Right lobe of liver (tissue), 6 donors: ENCODE data around the gene CFP. TPM values are rescaled to one million over a fixed set of nuclear protein-coding genes. Genes with fewer than 3 reads are reported as not detected.
A peak's percentile ranks its signal among the peaks of the same experiment; 100 is the strongest.

Experiments used
- ATAC-seq, 4 donors: fragments of 200-7000 bp; cut with Tn5 transposase; one replicate each; pipeline ENCODE4 v1.9.1; 2020; ENCODE audit warnings: mild to moderate bottlenecking in 4 of 4, moderate library complexity in 4 of 4
- DNase-seq, 3 donors: peaks; one replicate each; pipeline ENCODE4 v3.0.0-alpha.2; 2020
- H3K27ac ChIP-seq, 3 donors: fragments of 200-600 bp; one replicate each; pipeline ENCODE4 v1.8.0; 2022
- H3K27me3 ChIP-seq, 2 donors: fragments of 200-600 bp; one replicate each; pipeline ENCODE4 v1.8.0; 2022
- H3K36me3 ChIP-seq, 4 donors: fragments of 200-600 bp; sonication (generic) in 1 of 4; one replicate each; pipeline versions ENCODE4 v1.5.1 to v1.8.0; 2017 to 2022; ENCODE audit warnings: control low read depth in 1 of 4
- H3K4me1 ChIP-seq, 4 donors: fragments of 200-600 bp; sonication (generic) in 1 of 4; one replicate each; pipeline versions ENCODE4 v1.5.1 to v1.8.0; 2017 to 2022; ENCODE audit warnings: control low read depth in 1 of 4
- H3K4me3 ChIP-seq, 3 donors: fragments of 200-600 bp; one replicate each; pipeline ENCODE4 v1.8.0; 2022
- H3K9me3 ChIP-seq, 4 donors: fragments of 200-600 bp; sonication (generic) in 1 of 4; one replicate each; pipeline versions ENCODE4 v1.5.1 to v1.8.0; 2017 to 2022; ENCODE audit warnings: control low read depth in 1 of 4
- POLR2A ChIP-seq: fragments of 450-650 bp; IDR thresholded peaks from one replicate; pipeline ENCODE4 v1.6.1; 2017; ENCODE audit warnings: antibody characterized with exemption, mild to moderate bottlenecking
- WGBS: methylation state at CpG from one replicate; pipeline ENCODE4 v1.1.6; 2018; ENCODE audit warnings: low coverage, low lambda C conversion rate; ENCODE audit not compliant: insufficient coverage; ENCODE audit errors: missing lambda C conversion rate; 5-methylcytosine and 5-hydroxymethylcytosine counted together
- intact Hi-C, 2 donors: fragments of 100-400 bp; cut with DNase I; formaldehyde crosslinking; loops; one replicate each; pipeline versions ENCODE4 v1.11.2 to v1.14.1; 2022
- total RNA-seq, 6 experiments: library from RNA; depleted of rRNA in 2 of 6; stranded (reverse); fragments of >200 nt in 2 of 6; fragmentation: NEBNext Ultra II Directional in 3 of 6; extraction: Animal tissue kit (Norgen Biotek cat#: 25700) in 3 of 6; gene quantifications; one replicate each; pipeline versions ENCODE4 v1.1.0 to v1.2.4, GENCODE V29; 2016 to 2023
- TF ChIP-seq, protein P1 (sequence below), 4 donors: fragments of 200-600 bp in 3 of 4; fragments of 450-650 bp in 1 of 4; IDR thresholded peaks; one replicate each; pipeline versions ENCODE4 v1.5.1 to v1.8.0; 2016 to 2022; ENCODE audit warnings: antibody characterized with exemption in 4 of 4, mild to moderate bottlenecking in 2 of 4
- donor health status: DM: no; HTN: yes; CAD: no.
- donor health status: DM: no; HTN: no; CAD: no.
- donor health status: DM: no; HTN: no; CAD: no.
- donor health status: DM: no; HTN: yes; CAD: no.
- donor health status: DM: no; HTN: yes; CAD: no.

The CFP gene
- total RNA-seq, 6 experiments from 2014 or later, result 6.8 to 24.0 (median 9.8) TPM

DNA sequence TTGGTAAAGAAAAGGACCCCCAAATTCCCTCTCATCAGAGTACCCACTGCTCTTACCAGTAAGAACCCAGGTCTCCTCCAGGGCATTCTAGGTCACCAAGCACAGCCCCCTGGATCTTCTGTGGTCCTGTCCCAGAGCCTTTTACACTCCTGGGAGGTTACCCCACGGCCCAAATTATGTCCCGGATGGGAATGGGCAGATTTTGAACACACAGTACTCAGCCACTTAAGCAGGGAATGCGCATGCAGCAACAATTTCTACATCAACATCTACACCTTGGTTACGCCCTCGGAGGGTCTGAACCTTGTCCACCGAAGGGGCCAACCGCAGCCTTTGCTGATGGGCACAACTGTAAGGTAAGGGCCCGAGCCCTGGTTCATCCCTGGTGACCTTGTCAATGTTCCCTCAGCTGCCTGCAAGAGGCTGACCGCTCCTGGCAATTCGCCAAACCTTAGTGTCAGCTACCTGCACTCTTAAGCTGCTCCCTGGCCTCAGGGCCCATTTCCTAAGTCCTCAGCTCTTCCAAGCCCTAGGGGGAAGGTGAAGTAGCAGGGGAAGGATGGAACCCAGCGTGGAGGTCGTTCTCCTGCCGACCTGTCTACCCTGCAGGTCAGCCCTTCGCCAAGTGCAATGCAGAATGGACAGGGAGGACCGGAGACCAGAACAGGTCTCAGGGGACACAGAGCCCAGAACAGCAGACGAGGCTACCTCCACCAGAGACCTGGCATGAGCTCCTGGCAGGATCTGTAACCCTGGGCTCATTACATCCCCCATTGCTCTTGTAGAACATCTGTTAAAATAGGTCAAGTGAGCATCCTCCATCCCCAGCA is 41.6 kb downstream of the CFP start:
- intact Hi-C loops, result no loop called here
- Histone ChIP-seq H3K36me3 (no peaks in the 10 kb centered on the region), H3K9me3 (no peaks in the 10 kb centered on the region), H3K4me1 (no peaks in the 10 kb centered on the region), H3K27ac (no peak overlapping the region), H3K4me3 (no peak overlapping the region), H3K27me3 (no peaks in the 10 kb centered on the region)
- 54% methylated on average over 2 of the region's 16 CpGs for WGBS
- ATAC-seq (no peak), DNase-seq (no peak)
- TF ChIP-seq, protein P1, sequence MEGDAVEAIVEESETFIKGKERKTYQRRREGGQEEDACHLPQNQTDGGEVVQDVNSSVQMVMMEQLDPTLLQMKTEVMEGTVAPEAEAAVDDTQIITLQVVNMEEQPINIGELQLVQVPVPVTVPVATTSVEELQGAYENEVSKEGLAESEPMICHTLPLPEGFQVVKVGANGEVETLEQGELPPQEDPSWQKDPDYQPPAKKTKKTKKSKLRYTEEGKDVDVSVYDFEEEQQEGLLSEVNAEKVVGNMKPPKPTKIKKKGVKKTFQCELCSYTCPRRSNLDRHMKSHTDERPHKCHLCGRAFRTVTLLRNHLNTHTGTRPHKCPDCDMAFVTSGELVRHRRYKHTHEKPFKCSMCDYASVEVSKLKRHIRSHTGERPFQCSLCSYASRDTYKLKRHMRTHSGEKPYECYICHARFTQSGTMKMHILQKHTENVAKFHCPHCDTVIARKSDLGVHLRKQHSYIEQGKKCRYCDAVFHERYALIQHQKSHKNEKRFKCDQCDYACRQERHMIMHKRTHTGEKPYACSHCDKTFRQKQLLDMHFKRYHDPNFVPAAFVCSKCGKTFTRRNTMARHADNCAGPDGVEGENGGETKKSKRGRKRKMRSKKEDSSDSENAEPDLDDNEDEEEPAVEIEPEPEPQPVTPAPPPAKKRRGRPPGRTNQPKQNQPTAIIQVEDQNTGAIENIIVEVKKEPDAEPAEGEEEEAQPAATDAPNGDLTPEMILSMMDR (IDR thresholded peaks at IDR 0.05), result no peak
- TF ChIP-seq POLR2A, result no peak

DNA sequence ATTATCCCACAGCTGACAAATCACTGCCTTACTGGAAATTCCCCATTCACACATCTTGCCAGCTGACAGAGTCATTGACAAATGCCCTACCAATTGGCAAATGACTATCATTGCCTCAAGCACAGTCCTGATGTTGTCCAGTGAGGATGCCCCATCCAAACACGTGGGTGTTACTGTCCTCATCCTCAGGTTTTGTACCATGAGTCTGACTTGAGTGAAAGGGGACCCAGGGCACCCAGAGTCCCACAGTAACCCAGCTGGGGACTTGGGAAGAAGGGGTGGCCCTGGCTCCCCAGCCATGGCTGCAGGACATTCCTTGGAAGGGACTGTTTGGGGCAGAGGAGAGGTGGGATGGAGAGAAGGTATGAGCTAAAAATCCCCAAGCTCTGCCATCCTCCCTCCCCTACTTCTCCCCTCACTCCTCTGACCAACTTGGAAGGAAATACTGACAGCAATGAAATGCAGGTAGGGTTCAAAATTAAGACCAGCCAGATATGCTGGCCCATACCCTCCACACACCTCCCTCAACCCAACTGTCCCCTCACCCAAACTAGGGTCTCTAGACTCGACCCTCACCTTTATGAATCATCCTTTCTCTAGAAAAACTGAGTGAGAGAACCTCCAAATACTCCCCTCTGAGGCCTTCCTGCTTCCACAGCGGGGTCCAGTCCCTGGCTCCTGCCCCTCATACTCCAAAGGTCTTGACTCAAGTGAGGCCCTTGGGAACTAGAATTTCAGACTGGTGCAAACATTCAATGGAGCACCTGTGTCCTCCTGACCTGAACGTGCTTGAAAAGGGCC is 42.4 kb downstream of the CFP start:
- H3K4me1 ChIP-seq, result no peaks in the 10 kb centered on the region
- H3K4me3 ChIP-seq, result no peak overlapping the region
- 35% methylated on average over 4 of the region's 4 CpGs for WGBS
- TF ChIP-seq, protein P1 (IDR thresholded peaks at IDR 0.05), result no peak
- TF ChIP-seq POLR2A, result no peak
- H3K36me3 ChIP-seq, result no peaks in the 10 kb centered on the region
- no peak for DNase-seq
- peak in 2 of 4 donors; percentile 19 to 50 for ATAC-seq
- intact Hi-C loops, result no loop called here
- H3K9me3 ChIP-seq, result no peaks in the 10 kb centered on the region
- no peaks in the 10 kb centered on the region for H3K27me3 ChIP-seq
- H3K27ac ChIP-seq, result no peak overlapping the region

DNA sequence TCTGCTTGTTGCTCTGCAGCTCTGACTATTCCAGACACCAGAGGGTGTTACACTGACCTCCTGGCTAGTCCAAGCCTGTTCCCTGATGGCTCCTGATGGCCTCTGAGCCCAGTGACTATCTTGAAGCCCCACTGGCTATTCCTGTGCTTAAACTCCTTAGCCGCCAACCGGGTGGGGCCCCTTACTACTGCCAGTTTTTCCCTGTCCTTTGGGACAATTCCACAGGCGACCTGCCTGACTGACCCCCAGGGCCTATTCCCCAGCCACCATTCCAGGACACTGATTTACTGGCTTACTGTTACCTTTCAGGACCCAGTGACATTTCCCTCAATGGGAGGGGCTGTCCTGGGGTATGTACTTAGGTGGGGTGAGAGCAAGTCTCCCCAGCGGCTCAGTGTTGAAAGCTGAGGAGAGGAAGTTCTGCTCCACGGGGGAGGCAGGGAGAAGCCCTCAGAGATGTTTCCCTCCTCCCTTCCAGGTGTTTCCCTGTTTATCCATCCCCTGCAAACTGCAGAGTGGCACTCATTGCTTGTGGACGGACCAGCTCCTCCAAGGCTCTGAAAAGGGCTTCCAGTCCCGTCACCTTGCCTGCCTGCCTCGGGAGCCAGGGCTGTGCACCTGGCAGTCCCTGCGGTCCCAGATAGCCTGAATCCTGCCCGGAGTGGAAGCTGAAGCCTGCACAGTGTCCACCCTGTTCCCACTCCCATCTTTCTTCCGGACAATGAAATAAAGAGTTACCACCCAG is 43.5 kb downstream of the CFP start:
- intact Hi-C loops, result no loop called here
- ATAC-seq (no peak), DNase-seq (no peak)
- H3K4me3 ChIP-seq, result no peak overlapping the region
- H3K4me1 ChIP-seq, result no peaks in the 10 kb centered on the region
- no peak overlapping the region for H3K27ac ChIP-seq
- no peaks in the 10 kb centered on the region for H3K36me3 ChIP-seq
- H3K27me3 ChIP-seq, result peaks cover 0 to 7% of the 10 kb centered on the region in 2 donors
- TF ChIP-seq POLR2A, result no peak
- TF ChIP-seq, protein P1 (IDR thresholded peaks at IDR 0.05), result no peak
- WGBS, result 55% methylated on average over 5 of the region's 11 CpGs
- H3K9me3 ChIP-seq, result no peaks in the 10 kb centered on the region

DNA sequence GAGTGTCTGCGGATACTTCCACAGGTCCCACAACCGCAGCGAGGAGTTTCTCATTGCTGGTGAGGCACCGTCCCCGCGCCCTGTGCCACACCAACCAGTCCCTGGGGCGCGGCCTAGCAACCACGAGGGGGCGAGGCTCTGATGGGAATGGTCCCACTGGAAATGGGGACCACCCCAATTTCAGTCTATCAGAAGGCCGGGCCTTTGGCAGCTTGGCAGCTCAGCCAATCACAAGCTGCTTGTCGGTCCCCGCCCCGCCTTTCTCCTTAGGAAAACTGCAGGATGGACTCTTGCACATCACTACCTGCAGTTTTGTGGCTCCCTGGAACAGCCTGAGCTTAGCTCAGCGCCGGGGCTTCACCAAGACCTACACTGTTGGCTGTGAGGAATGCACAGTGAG is 44.5 kb downstream of the CFP start:
- H3K4me1 ChIP-seq, result no peaks in the 10 kb centered on the region
- no peaks in the 10 kb centered on the region for H3K36me3 ChIP-seq
- TF ChIP-seq, protein P1 (IDR thresholded peaks at IDR 0.05), result no peak
- TF ChIP-seq POLR2A, result no peak
- H3K27ac ChIP-seq, result no peak overlapping the region
- H3K27me3 ChIP-seq, result peaks cover 0 to 7% of the 10 kb centered on the region in 2 donors
- H3K9me3 ChIP-seq, result no peaks in the 10 kb centered on the region
- 58% methylated on average over 13 of the region's 16 CpGs for WGBS
- DNase-seq, result no peak
- intact Hi-C loops, result no loop called here
- no peak for ATAC-seq
- H3K4me3 ChIP-seq, result no peak overlapping the region
